NCI-H1417 (cell line): ENCODE data around the gene PPP1R12C.

Experiments used
- DNase-seq, 3 experiments: peaks; one replicate each; lab custom pipeline; 2025; lab: John Stamatoyannopoulos, UW

The PPP1R12C gene

GRCh38 chr19:55044286-55044685 is 73.2 kb downstream of the PPP1R12C start:
- no peak for DNase-seq

- DNase-seq: no peak
Measured at GRCh38 chr19:55042688-55043087, 74.7 kb downstream of the PPP1R12C start.

GRCh38 chr19:55042344-55042678 is 75.1 kb downstream of the PPP1R12C start:
- DNase-seq: no peak

- no peak for DNase-seq
Measured at GRCh38 chr19:55041627-55042343, 75.7 kb downstream of the PPP1R12C start.

- DNase-seq: no peak
Measured at GRCh38 chr19:55041244-55041626, 76.2 kb downstream of the PPP1R12C start.
